IMR-90 (cell line): Measurements from ENCODE around the gene LATS2. TPM values are rescaled to one million over a fixed set of nuclear protein-coding genes. Genes with fewer than 3 reads are reported as not detected.

Source experiments
- ATAC-seq: fragments of 200-7000 bp; cut with Tn5 transposase; 2 replicates; pipeline ENCODE4 v1.9.1; 2020; ENCODE audit warnings: low read depth, mild to moderate bottlenecking, moderate library complexity
- BruUV-seq: library from RNA; stranded (reverse); fragments of 400-500 nt; replicated peaks from 2 replicates; lab custom pipeline; 2021; lab: Mats Ljungman, UMichigan
- CTCF ChIA-PET: fragments of 300-600 bp; formaldehyde crosslinking; extraction: SDS; loops from one replicate; lab custom pipeline; 2021; ENCODE audit warnings: antibody characterized with exemption; lab: Yijun Ruan, JAX
- POLR2A ChIA-PET: fragments of 300-600 bp; sonication (Branson Sonifier 250); formaldehyde crosslinking; loops from one replicate; lab custom pipeline; 2022; ENCODE audit warnings: antibody characterized with exemption; ENCODE audit not compliant: unreplicated experiment; lab: Charles Lee
- DNase-seq: peaks from one replicate; pipeline ENCODE4 v3.0.0; 2013
- H2AFZ ChIP-seq: replicated peaks from 2 replicates; pipeline ENCODE3; 2013; ENCODE audit warnings: low read length, mild to moderate bottlenecking; ENCODE audit not compliant: poor library complexity
- H2AK5ac ChIP-seq: 2 replicates; pipeline ENCODE4 v1.6.1; 2013; ENCODE audit warnings: low read depth, low read length, inconsistent platforms
- H2AK9ac ChIP-seq: replicated peaks from 2 replicates; pipeline ENCODE3; 2013; ENCODE audit warnings: mild to moderate bottlenecking, low read depth, low read length, moderate library complexity; ENCODE audit not compliant: poor library complexity
- H2BK120ac ChIP-seq: 2 replicates; pipeline ENCODE4 v1.6.1; 2013; ENCODE audit warnings: low read depth, low read length, inconsistent platforms
- H2BK15ac ChIP-seq: 3 replicates; pipeline ENCODE4 v1.6.1; 2013; ENCODE audit warnings: low read depth, low read length, inconsistent platforms
- H2BK20ac ChIP-seq: 2 replicates; pipeline ENCODE4 v1.6.1; 2013; ENCODE audit warnings: low read depth, mild to moderate bottlenecking, inconsistent platforms, low read length, moderate library complexity
- H2BK5ac ChIP-seq: 2 replicates; pipeline ENCODE4 v1.6.1; 2013; ENCODE audit warnings: mild to moderate bottlenecking, low read depth, low read length, inconsistent platforms; ENCODE audit not compliant: poor library complexity, severe bottlenecking
- H3K14ac ChIP-seq: replicated peaks from 2 replicates; pipeline ENCODE4 v1.6.1; 2013; ENCODE audit warnings: low read depth, low read length, inconsistent platforms
- H3K18ac ChIP-seq: 2 replicates; pipeline ENCODE4 v1.6.1; 2013; ENCODE audit warnings: low read depth, low read length, control low read depth
- H3K23ac ChIP-seq: 2 replicates; pipeline ENCODE4 v1.6.1; 2013; ENCODE audit warnings: low read depth, low read length, inconsistent platforms
- H3K27ac ChIP-seq: 2 replicates; pipeline ENCODE4 v1.5.1; 2013; ENCODE audit warnings: mild to moderate bottlenecking, control low read depth, low read length; ENCODE audit not compliant: insufficient read depth
- H3K27me3 ChIP-seq: 2 replicates; pipeline ENCODE4 v1.6.1; 2013; ENCODE audit warnings: low read length; ENCODE audit not compliant: control insufficient read depth, insufficient read depth
- H3K36me3 ChIP-seq: 2 replicates; pipeline ENCODE4 v1.6.1; 2013; ENCODE audit warnings: low read length, mixed read lengths; ENCODE audit not compliant: control insufficient read depth, insufficient read depth
- H3K4ac ChIP-seq: 2 replicates; pipeline ENCODE4 v1.6.1; 2013; ENCODE audit warnings: low read depth, low read length, inconsistent platforms
- H3K4me1 ChIP-seq: 2 replicates; pipeline ENCODE4 v1.6.1; 2013; ENCODE audit warnings: low read length, mixed read lengths; ENCODE audit not compliant: control insufficient read depth, insufficient read depth
- H3K4me2 ChIP-seq: 2 replicates; pipeline ENCODE4 v1.6.1; 2013; ENCODE audit warnings: low read depth, mild to moderate bottlenecking, control low read depth, low read length, moderate library complexity
- H3K4me3 ChIP-seq: 2 replicates; pipeline ENCODE4 v1.5.1; 2013; ENCODE audit warnings: low read depth, mild to moderate bottlenecking, control low read depth, low read length, moderate library complexity; ENCODE audit not compliant: insufficient read depth
- H3K56ac ChIP-seq: 2 replicates; pipeline ENCODE4 v1.6.1; 2013; ENCODE audit warnings: low read length, inconsistent platforms; ENCODE audit not compliant: insufficient read depth; ENCODE audit errors: extremely low read depth
- H3K79me1 ChIP-seq, 2 experiments: 2 replicates each; pipeline ENCODE4 v1.6.1; 2013; ENCODE audit warnings: low read length in 2 of 2, inconsistent platforms in 1 of 2, low read depth in 1 of 2
- H3K9ac ChIP-seq: 2 replicates; pipeline ENCODE4 v1.6.1; 2013; ENCODE audit warnings: low read depth, low read length, control low read depth
- H3K9me1 ChIP-seq: 2 replicates; pipeline ENCODE4 v1.6.1; 2013; ENCODE audit warnings: low read length, inconsistent platforms; ENCODE audit not compliant: insufficient read depth
- H3K9me3 ChIP-seq: 2 replicates; pipeline ENCODE4 v1.6.1; 2013; ENCODE audit warnings: low read length; ENCODE audit not compliant: control insufficient read depth, insufficient read depth
- H4K20me1 ChIP-seq: 2 replicates; pipeline ENCODE4 v1.6.1; 2013; ENCODE audit warnings: low read length, inconsistent platforms; ENCODE audit not compliant: insufficient read depth
- H4K5ac ChIP-seq: 2 replicates; pipeline ENCODE4 v1.6.1; 2013; ENCODE audit warnings: mild to moderate bottlenecking, low read depth, low read length, control low read depth
- H4K8ac ChIP-seq, 2 experiments: 2 replicates each; pipeline ENCODE4 v1.6.1; 2013; ENCODE audit warnings: low read depth in 2 of 2, low read length in 2 of 2, control low read depth in 1 of 2, inconsistent platforms in 1 of 2
- H4K91ac ChIP-seq: 2 replicates; pipeline ENCODE4 v1.6.1; 2013; ENCODE audit warnings: low read depth, low read length, inconsistent platforms; ENCODE audit not compliant: insufficient read depth
- CEBPB ChIP-seq: IDR thresholded peaks from 2 replicates; pipeline ENCODE4 v1.6.1; 2012; ENCODE audit warnings: low read depth, low read length, improper control_type of control experiment
- FOS ChIP-seq: fragments of 150-350 bp; IDR thresholded peaks from 2 replicates; pipeline ENCODE4 v1.6.1; 2016; ENCODE audit warnings: low read depth, low read length
- MAZ ChIP-seq: IDR thresholded peaks from 2 replicates; pipeline ENCODE4 v1.6.1; 2012; ENCODE audit warnings: low read depth, mild to moderate bottlenecking, low read length, improper control_type of control experiment, moderate library complexity, borderline replicate concordance
- MXI1 ChIP-seq: IDR thresholded peaks from 2 replicates; pipeline ENCODE4 v1.6.1; 2012; ENCODE audit warnings: low read depth, mild to moderate bottlenecking, low read length, moderate library complexity, borderline replicate concordance
- POLR2A ChIP-seq: IDR thresholded peaks from 2 replicates; pipeline ENCODE4 v1.6.1; 2012; ENCODE audit warnings: mild to moderate bottlenecking, low read depth, low read length
- WGBS, 2 experiments: methylation state at CpG; one replicate each; pipeline versions ENCODE4 v1.1.5 to v1.1.7; 2013; ENCODE audit warnings: missing lambda C conversion rate in 2 of 2; ENCODE audit not compliant: insufficient read length in 1 of 2; ENCODE audit errors: extremely low coverage in 2 of 2; 5-methylcytosine and 5-hydroxymethylcytosine counted together
- dilution Hi-C: fragments of 300-500 bp; cut with HindIII; formaldehyde crosslinking; loops from one replicate; pipeline ENCODE4 v1.14.3; 2018; ENCODE audit warnings: low sequenced_read_pairs; ENCODE audit not compliant: unreplicated experiment
- in situ Hi-C: fragments of 300-500 bp; cut with MboI; formaldehyde crosslinking; loops from 3 replicates; pipeline ENCODE4 v1.14.3; 2019; ENCODE audit warnings: low sequenced_read_pairs, inconsistent platforms, mixed read lengths
- intact Hi-C: fragments of 100-400 bp; cut with micrococcal nuclease; formaldehyde crosslinking; loops from 2 replicates; pipeline ENCODE4 v1.10.0; 2022
- polyA plus RNA-seq, 3 experiments: library from polyadenylated mRNA; depleted of rRNA; stranded (reverse); fragments of >200 nt; gene quantifications; 2 replicates each; pipeline ENCODE4 v1.2.3, GENCODE V29; 2012; ENCODE audit warnings: low replicate concordance in 1 of 3
- total RNA-seq: library from RNA; depleted of rRNA; stranded (reverse); fragments of >200 nt; gene quantifications from 2 replicates; pipeline ENCODE4 v1.2.3, GENCODE V29; 2012

LATS2 gene
- total and polyA plus RNA-seq, 2 of the 4 experiments (the other 2 are of a cell fraction) = 12.7 to 22.4 TPM

GRCh38 chr13:20974981-20975585 lies 86.3 kb downstream of the LATS2 start:
- peaks cover 36 to 63% of the 10 kb centered on the region in 2 experiments for H3K79me1 ChIP-seq
- CTCF ChIA-PET = no interaction called here

More at GRCh38 chr13:20974981-20975585, 86.3 kb downstream of the LATS2 start:
- Histone ChIP-seq H3K4me1 (no peaks in the 10 kb centered on the region), H2AFZ (no peak overlapping the region), H2AK9ac (no peak overlapping the region), H3K27ac (peak overlapping the region; percentile 29; the same call in 1 of the 2 replicates), H2BK120ac (no peak overlapping the region), H4K91ac (no peak overlapping the region), H3K27me3 (no peaks in the 10 kb centered on the region), H4K20me1 (peaks cover 18% of the 10 kb centered on the region; the same call in 1 of the 2 replicates), H3K4me2 (no peak overlapping the region), H4K5ac (no peak overlapping the region), H3K36me3 (peaks cover 50% of the 10 kb centered on the region), H3K9me1 (peaks cover 2% of the 10 kb centered on the region; the same call in 1 of the 2 replicates), H3K4ac (peak overlapping the region; percentile 10; the same call in 1 of the 2 replicates), H4K8ac (no peak overlapping the region), H3K18ac (no peak overlapping the region), H2BK20ac (no peak overlapping the region), H3K9me3 (no peaks in the 10 kb centered on the region), H3K56ac (no peak overlapping the region), H2BK5ac (peak overlapping the region; percentile 34), H3K14ac (no peak overlapping the region), H3K23ac (no peak overlapping the region), H3K4me3 (no peak overlapping the region), H2BK15ac (no peak overlapping the region), H3K9ac (no peak overlapping the region), H2AK5ac (no peak overlapping the region)
- in situ Hi-C loops = no loop called here
- no peak for DNase-seq
- no peak for ATAC-seq
- WGBS, 2 experiments = 97% methylated on average over 9 of the region's 20 CpGs; no CpG with 5 or more reads in 1 of the 2 experiments
- TF ChIP-seq MXI1 = no peak
- TF ChIP-seq MAZ = no peak
- TF ChIP-seq CEBPB = peak; percentile 45; the same call in 1 of the 2 replicates
- no peak for TF ChIP-seq FOS
- TF ChIP-seq POLR2A = no peak
- POLR2A ChIA-PET = no interaction called here
- no TSS peak for BruUV-seq
- dilution Hi-C loops = no loop called here
- intact Hi-C loops = no loop called here
